Neural cell (in vitro differentiated cells): ENCODE data around the gene TXNRD1.

Experiments used
- EZH2 ChIP-seq: fragments of 200-600, 300-800 bp; shearing (Covaris generic), sonication (generic); IDR thresholded peaks from 2 replicates; pipeline ENCODE4 v1.6.1; 2014; ENCODE audit warnings: antibody characterized with exemption, low read length, borderline replicate concordance, mild to moderate bottlenecking; ENCODE audit not compliant: insufficient read depth, poor library complexity, severe bottlenecking
- POLR2AphosphoS5 ChIP-seq: IDR thresholded peaks from 2 replicates; pipeline ENCODE4 v1.6.1; 2012
- RAD21 ChIP-seq: fragments of 450-650 bp; conservative IDR thresholded peaks from 2 replicates; pipeline ENCODE4 v1.6.1; 2014; ENCODE audit warnings: antibody characterized with exemption, mild to moderate bottlenecking, moderate library complexity
- TAF1 ChIP-seq: IDR thresholded peaks from 2 replicates; pipeline ENCODE4 v1.6.1; 2012; ENCODE audit warnings: low read depth
- TF ChIP-seq, protein P1 (sequence below): fragments of 450-650 bp; IDR thresholded peaks from 2 replicates; pipeline ENCODE4 v1.5.1; 2014; ENCODE audit warnings: antibody characterized with exemption, mild to moderate bottlenecking, moderate library complexity; ENCODE audit not compliant: poor library complexity, severe bottlenecking
- TF ChIP-seq, protein P2 (sequence below): IDR thresholded peaks from 2 replicates; pipeline ENCODE4 v1.6.1; 2012; ENCODE audit warnings: borderline replicate concordance

- no peak for TF ChIP-seq EZH2
- TF ChIP-seq, protein P1, sequence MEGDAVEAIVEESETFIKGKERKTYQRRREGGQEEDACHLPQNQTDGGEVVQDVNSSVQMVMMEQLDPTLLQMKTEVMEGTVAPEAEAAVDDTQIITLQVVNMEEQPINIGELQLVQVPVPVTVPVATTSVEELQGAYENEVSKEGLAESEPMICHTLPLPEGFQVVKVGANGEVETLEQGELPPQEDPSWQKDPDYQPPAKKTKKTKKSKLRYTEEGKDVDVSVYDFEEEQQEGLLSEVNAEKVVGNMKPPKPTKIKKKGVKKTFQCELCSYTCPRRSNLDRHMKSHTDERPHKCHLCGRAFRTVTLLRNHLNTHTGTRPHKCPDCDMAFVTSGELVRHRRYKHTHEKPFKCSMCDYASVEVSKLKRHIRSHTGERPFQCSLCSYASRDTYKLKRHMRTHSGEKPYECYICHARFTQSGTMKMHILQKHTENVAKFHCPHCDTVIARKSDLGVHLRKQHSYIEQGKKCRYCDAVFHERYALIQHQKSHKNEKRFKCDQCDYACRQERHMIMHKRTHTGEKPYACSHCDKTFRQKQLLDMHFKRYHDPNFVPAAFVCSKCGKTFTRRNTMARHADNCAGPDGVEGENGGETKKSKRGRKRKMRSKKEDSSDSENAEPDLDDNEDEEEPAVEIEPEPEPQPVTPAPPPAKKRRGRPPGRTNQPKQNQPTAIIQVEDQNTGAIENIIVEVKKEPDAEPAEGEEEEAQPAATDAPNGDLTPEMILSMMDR = peak; percentile 86
- TF ChIP-seq POLR2AphosphoS5 = no peak
- peak; percentile 90 for TF ChIP-seq RAD21
- no peak for TF ChIP-seq TAF1
- TF ChIP-seq, protein P2, sequence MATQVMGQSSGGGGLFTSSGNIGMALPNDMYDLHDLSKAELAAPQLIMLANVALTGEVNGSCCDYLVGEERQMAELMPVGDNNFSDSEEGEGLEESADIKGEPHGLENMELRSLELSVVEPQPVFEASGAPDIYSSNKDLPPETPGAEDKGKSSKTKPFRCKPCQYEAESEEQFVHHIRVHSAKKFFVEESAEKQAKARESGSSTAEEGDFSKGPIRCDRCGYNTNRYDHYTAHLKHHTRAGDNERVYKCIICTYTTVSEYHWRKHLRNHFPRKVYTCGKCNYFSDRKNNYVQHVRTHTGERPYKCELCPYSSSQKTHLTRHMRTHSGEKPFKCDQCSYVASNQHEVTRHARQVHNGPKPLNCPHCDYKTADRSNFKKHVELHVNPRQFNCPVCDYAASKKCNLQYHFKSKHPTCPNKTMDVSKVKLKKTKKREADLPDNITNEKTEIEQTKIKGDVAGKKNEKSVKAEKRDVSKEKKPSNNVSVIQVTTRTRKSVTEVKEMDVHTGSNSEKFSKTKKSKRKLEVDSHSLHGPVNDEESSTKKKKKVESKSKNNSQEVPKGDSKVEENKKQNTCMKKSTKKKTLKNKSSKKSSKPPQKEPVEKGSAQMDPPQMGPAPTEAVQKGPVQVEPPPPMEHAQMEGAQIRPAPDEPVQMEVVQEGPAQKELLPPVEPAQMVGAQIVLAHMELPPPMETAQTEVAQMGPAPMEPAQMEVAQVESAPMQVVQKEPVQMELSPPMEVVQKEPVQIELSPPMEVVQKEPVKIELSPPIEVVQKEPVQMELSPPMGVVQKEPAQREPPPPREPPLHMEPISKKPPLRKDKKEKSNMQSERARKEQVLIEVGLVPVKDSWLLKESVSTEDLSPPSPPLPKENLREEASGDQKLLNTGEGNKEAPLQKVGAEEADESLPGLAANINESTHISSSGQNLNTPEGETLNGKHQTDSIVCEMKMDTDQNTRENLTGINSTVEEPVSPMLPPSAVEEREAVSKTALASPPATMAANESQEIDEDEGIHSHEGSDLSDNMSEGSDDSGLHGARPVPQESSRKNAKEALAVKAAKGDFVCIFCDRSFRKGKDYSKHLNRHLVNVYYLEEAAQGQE = no peak
These were observed 14.2 kb upstream of the TXNRD1 start for GRCh38 chr12:104201238-104202001.
